GM21447 (cell line): ENCODE data around the gene CXorf65.

Experiments used
- ATAC-seq: cut with Tn5 transposase; IDR thresholded peaks from one replicate; pipeline ENCODE4 v1.9.1; 2021; ENCODE audit not compliant: unreplicated experiment

Gene CXorf65

DNA sequence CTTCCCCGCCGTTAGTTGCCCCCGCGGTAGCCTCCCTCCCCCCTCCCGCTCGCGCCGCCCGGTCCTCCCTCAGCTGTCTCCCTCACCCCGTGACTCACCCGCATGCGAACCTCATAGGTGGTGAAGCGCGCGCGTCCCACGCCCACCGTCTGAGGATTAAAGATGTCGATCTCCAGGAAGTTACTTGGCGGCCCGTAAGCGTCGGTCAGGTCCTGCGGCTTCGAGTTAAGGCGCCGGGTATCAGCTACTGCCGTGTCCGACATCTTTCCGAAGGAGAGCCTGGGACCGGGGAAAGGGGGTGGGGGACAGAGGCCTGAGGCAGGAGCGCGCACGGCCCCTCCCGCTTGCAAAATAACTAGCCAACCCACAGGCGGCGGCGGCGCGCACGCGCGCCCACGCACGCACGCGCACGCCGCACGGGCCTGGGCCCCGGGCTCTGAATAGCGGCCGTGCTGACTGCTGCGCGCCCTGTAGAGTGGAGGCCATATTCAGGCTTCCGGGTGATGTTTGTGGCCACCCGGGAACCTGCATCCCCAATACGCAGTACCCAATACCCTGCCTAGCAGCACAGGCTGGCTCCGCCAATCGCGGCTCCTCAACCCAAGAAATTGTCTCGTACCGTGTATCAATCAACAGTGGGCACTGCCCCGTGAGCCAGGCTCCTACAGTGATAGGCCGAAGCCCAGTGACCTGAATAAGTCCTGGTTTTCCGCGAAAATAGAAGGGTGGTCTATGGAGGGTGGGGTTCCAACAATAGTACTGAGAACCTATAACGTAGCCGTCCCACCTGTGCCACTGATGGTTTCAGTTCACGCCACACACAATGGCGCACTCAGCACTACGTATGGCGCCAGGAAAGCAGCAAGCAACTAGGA is 38.3 kb downstream of the CXorf65 start, which contains the start of gene SNX12:
SNX12 (minus strand) TSS at position 291 of the 875 bp plus-strand sequence; CDS start at position 263, 28 bp downstream.
- peak; percentile 96 for ATAC-seq

- ATAC-seq, result no peak
These were observed 38.9 kb downstream of the CXorf65 start for GRCh38 chrX:71067712-71068043.

GRCh38 chrX:71067089-71067488 is 39.5 kb downstream of the CXorf65 start:
- no peak for ATAC-seq

DNA sequence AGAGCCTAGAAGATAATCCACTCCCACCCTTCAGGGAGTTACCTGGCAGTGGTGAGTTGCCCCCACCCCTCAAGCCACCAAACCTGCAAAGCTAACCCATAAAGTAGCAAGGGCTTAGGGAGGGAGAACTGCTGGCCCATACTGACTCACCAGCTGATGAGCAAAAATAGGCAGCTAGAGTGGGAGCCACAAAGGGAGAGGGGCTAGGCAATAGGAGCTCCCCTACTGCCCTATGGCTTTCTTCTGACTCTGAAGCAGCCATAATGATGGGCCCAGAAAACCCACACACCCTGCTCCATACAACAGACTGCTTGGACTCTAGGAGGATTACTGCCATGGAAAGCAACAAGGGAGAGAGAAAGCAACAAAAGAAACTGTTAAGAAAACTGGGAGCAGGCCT is 46.4 kb downstream of the CXorf65 start:
- ATAC-seq, result no peak

GRCh38 chrX:71057848-71058530 is 48.6 kb downstream of the CXorf65 start:
- no peak for ATAC-seq

DNA sequence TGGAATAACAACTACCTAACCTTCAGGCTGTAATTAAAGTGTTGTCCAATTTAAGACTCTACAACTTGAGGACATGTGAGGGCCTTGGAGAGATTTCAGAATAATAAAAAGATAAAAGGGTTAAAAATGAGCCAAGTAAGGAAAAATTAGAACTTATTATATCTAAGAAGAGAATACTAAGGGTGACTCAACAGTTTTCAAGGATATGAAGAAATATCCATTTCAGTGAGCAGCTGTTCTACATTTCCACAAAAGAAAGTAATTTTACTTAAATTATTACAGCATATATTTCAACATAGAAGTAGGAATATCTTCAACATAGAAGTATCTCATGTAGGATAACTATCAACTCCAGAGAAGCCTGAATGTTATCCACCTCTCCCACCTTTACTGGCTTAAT is 49.7 kb downstream of the CXorf65 start:
- ATAC-seq, result no peak
